Keratinocyte (primary cell): ENCODE data around the gene EPG5. TPM values are rescaled to one million over a fixed set of nuclear protein-coding genes. Genes with fewer than 3 reads are reported as not detected.

Experiments used
- DNase-seq: peaks from one replicate; pipeline ENCODE4 v3.0.0-alpha.2; 2011; ENCODE audit warnings: low read depth, missing footprints, low spot score
- FAIRE-seq: peaks from 2 replicates; lab custom pipeline; 2011; peaks lifted over from hg19 to GRCh38; lab: Jason Lieb, UNC
- H2AFZ ChIP-seq: 2 replicates; pipeline ENCODE4 v1.6.0; 2012; ENCODE audit warnings: low read length, control low read depth, inconsistent platforms; ENCODE audit not compliant: control insufficient read depth
- H3K27ac ChIP-seq: 2 replicates; pipeline ENCODE4 v1.5.1; 2011; ENCODE audit warnings: low read length; ENCODE audit not compliant: control insufficient read depth, insufficient read depth
- H3K27me3 ChIP-seq: 3 replicates; pipeline ENCODE4 v1.6.0; 2011; ENCODE audit warnings: low read length; ENCODE audit not compliant: control insufficient read depth, insufficient read depth; ENCODE audit errors: extremely low read depth
- H3K36me3 ChIP-seq, 2 experiments: 2 replicates in 1 of 2; 3 replicates in 1 of 2; pipeline ENCODE4 v1.5.1; 2011; ENCODE audit warnings: low read length in 2 of 2, mild to moderate bottlenecking in 1 of 2; ENCODE audit not compliant: control insufficient read depth in 2 of 2, insufficient read depth in 2 of 2; ENCODE audit errors: extremely low read depth in 1 of 2
- H3K4me1 ChIP-seq: 3 replicates; pipeline ENCODE4 v1.5.1; 2011; ENCODE audit warnings: low read length; ENCODE audit not compliant: control insufficient read depth, insufficient read depth; ENCODE audit errors: extremely low read depth
- H3K4me2 ChIP-seq: 3 replicates; pipeline ENCODE4 v1.6.0; 2011; ENCODE audit warnings: low read depth, low read length; ENCODE audit not compliant: control insufficient read depth, insufficient read depth; ENCODE audit errors: extremely low read depth
- H3K4me3 ChIP-seq, 3 experiments: fragments of 200-600 bp in 1 of 3; sonication (generic) in 1 of 3; 2 replicates in 2 of 3; 3 replicates in 1 of 3; pipeline ENCODE4 v1.5.1; 2011 to 2016; ENCODE audit warnings: low read length in 3 of 3, mild to moderate bottlenecking in 3 of 3, control low read depth in 2 of 3, inconsistent platforms in 1 of 3, low read depth in 1 of 3, mixed read lengths in 1 of 3, mixed run types in 1 of 3, moderate library complexity in 1 of 3; ENCODE audit not compliant: control insufficient read depth in 2 of 3, insufficient read depth in 2 of 3; ENCODE audit errors: extremely low read depth in 1 of 3
- H3K79me2 ChIP-seq: 2 replicates; pipeline ENCODE4 v1.6.0; 2012; ENCODE audit warnings: low read length; ENCODE audit not compliant: control insufficient read depth, insufficient read depth
- H3K9ac ChIP-seq: 3 replicates; pipeline ENCODE4 v1.6.0; 2011; ENCODE audit warnings: low read length; ENCODE audit not compliant: control insufficient read depth, insufficient read depth; ENCODE audit errors: extremely low read depth
- H3K9me1 ChIP-seq: 3 replicates; pipeline ENCODE4 v1.6.0; 2011; ENCODE audit warnings: low read length; ENCODE audit not compliant: control insufficient read depth, insufficient read depth; ENCODE audit errors: extremely low read depth
- H3K9me3 ChIP-seq: 2 replicates; pipeline ENCODE4 v1.5.1; 2012; ENCODE audit warnings: low read depth, low read length; ENCODE audit not compliant: control insufficient read depth
- H4K20me1 ChIP-seq: 3 replicates; pipeline ENCODE4 v1.6.0; 2011; ENCODE audit warnings: low read length; ENCODE audit not compliant: control insufficient read depth, insufficient read depth; ENCODE audit errors: extremely low read depth
- CTCF ChIP-seq, 3 experiments: IDR thresholded peaks in 1 of 3; conservative IDR thresholded peaks in 1 of 3; optimal IDR thresholded peaks in 1 of 3; 2 replicates in 2 of 3; 3 replicates in 1 of 3; pipeline versions ENCODE3 to v1.5.1; 2011; ENCODE audit warnings: low read length in 3 of 3, mild to moderate bottlenecking in 3 of 3, moderate library complexity in 2 of 3, control low read depth in 1 of 3, inconsistent platforms in 1 of 3; ENCODE audit not compliant: insufficient read depth in 2 of 3; ENCODE audit errors: extremely low read depth in 1 of 3
- EZH2 ChIP-seq: IDR thresholded peaks from one replicate; pipeline ENCODE4 v1.6.1; 2012; ENCODE audit warnings: inconsistent platforms, mild to moderate bottlenecking, low read length, moderate library complexity
- dilution Hi-C: fragments of 300-500 bp; cut with MboI; formaldehyde crosslinking; loops from one replicate; pipeline ENCODE4 v1.7.0; 2020; ENCODE audit warnings: low sequenced_read_pairs; ENCODE audit not compliant: extremely low pct_ligation_motif_present
- polyA plus RNA-seq, 5 experiments: library from polyadenylated mRNA; depleted of rRNA in 3 of 5; stranded (reverse) in 3 of 5; stranded (forward) in 1 of 5; unstranded in 1 of 5; fragments of >200 nt; gene quantifications; 1 replicate in 1 of 5; 2 replicates in 3 of 5; 3 replicates in 1 of 5; pipeline versions ENCODE4 v1.2.1 to v1.2.3, GENCODE V29; 2011 to 2012; ENCODE audit warnings: missing spikeins in 2 of 5, low read depth in 1 of 5, low replicate concordance in 1 of 5

Gene EPG5
- polyA plus RNA-seq, 1 donor (not counting 4 experiments of a cell fraction or from before 2014, with no cell fraction given), result 17.8 TPM

GRCh38 chr18:45938488-45938935 lies 28.6 kb downstream of the EPG5 start:
- no peak overlapping the region for H3K4me2 ChIP-seq
- H3K27me3 ChIP-seq, result no peaks in the 10 kb centered on the region
- H4K20me1 ChIP-seq, result no peaks in the 10 kb centered on the region
- no peak for DNase-seq
- dilution Hi-C loops, result no loop called here
- no peak overlapping the region for H2AFZ ChIP-seq
- no peak for TF ChIP-seq EZH2
- TF ChIP-seq CTCF (optimal IDR thresholded peaks at IDR 0.05 in 1 of 3, IDR thresholded peaks at IDR 0.05 in 1 of 3, conservative IDR thresholded peaks at IDR 0.05 in 1 of 3; ENCODE audit: extremely low read depth in 1 of 3, insufficient read depth in 2 of 3, low read length in 3 of 3), result no peak
- no peaks in the 10 kb centered on the region for H3K9me3 ChIP-seq
- H3K9me1 ChIP-seq, result no peaks in the 10 kb centered on the region
- no peaks in the 10 kb centered on the region for H3K79me2 ChIP-seq
- FAIRE-seq, result no peak
- no peaks in the 10 kb centered on the region for H3K4me1 ChIP-seq
- H3K9ac ChIP-seq, result no peak overlapping the region
- no peak overlapping the region for H3K27ac ChIP-seq
- peaks cover 20 to 30% of the 10 kb centered on the region in 2 experiments for H3K36me3 ChIP-seq
- H3K4me3 ChIP-seq, result no peak overlapping the region

GRCh38 chr18:45935591-45936335 lies 31.4 kb downstream of the EPG5 start:
- Histone ChIP-seq H3K4me1 (no peaks in the 10 kb centered on the region), H3K9ac (no peak overlapping the region), H3K36me3 (peaks cover 19 to 20% of the 10 kb centered on the region in 2 experiments), H2AFZ (no peak overlapping the region), H3K27me3 (no peaks in the 10 kb centered on the region), H3K4me2 (no peak overlapping the region), H3K9me1 (no peaks in the 10 kb centered on the region), H3K9me3 (no peaks in the 10 kb centered on the region), H3K79me2 (no peaks in the 10 kb centered on the region), H3K27ac (no peak overlapping the region), H4K20me1 (no peaks in the 10 kb centered on the region), H3K4me3 (no peak overlapping the region)
- TF ChIP-seq CTCF (optimal IDR thresholded peaks at IDR 0.05 in 1 of 3, IDR thresholded peaks at IDR 0.05 in 1 of 3, conservative IDR thresholded peaks at IDR 0.05 in 1 of 3; ENCODE audit: extremely low read depth in 1 of 3, insufficient read depth in 2 of 3, low read length in 3 of 3) (no peak), EZH2 (no peak)
- peak; percentile 52 for FAIRE-seq
- dilution Hi-C loops, result no loop called here
- no peak for DNase-seq
